22Rv1 (cell line): Measurements from ENCODE around the gene ANO10.

Experiments
- ZFX ChIP-seq: fragments of 450-650 bp; IDR thresholded peaks from 2 replicates; pipeline ENCODE4 v1.6.1; 2017; ENCODE audit warnings: antibody characterized with exemption, borderline replicate concordance
- TF ChIP-seq, protein P1 (sequence below): fragments of 450-650 bp; IDR thresholded peaks from 2 replicates; pipeline ENCODE4 v1.5.1; 2017; ENCODE audit warnings: mild to moderate bottlenecking

DNA sequence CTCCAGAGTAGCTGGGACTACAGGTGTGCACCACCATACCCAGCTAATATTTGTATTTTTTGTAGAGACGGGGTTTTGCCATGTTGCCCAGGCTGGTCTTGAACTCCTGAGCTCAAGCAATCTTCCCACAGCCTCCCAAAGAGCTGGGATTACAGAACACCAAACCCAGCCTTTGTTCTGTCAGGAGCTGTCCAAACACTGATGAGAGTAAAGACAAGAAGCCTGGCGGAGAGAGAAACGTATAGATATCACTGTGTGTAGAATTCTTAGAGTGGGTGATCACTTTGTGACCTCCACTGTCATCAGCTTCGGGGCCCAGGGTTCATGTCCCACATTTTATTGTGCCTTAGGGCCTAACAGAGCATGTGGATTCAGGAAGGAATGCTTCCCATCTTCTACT lies 176.0 kb downstream of the ANO10 start:
- TF ChIP-seq, protein P1, sequence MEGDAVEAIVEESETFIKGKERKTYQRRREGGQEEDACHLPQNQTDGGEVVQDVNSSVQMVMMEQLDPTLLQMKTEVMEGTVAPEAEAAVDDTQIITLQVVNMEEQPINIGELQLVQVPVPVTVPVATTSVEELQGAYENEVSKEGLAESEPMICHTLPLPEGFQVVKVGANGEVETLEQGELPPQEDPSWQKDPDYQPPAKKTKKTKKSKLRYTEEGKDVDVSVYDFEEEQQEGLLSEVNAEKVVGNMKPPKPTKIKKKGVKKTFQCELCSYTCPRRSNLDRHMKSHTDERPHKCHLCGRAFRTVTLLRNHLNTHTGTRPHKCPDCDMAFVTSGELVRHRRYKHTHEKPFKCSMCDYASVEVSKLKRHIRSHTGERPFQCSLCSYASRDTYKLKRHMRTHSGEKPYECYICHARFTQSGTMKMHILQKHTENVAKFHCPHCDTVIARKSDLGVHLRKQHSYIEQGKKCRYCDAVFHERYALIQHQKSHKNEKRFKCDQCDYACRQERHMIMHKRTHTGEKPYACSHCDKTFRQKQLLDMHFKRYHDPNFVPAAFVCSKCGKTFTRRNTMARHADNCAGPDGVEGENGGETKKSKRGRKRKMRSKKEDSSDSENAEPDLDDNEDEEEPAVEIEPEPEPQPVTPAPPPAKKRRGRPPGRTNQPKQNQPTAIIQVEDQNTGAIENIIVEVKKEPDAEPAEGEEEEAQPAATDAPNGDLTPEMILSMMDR = no peak
- TF ChIP-seq ZFX = no peak
